T-helper 22 cell (primary cell): ENCODE data around the gene PPFIA2.
"Not testable (repeated sequence)": the region's sequence is repeated elsewhere in the genome, so short reads cannot be mapped to it uniquely, and the experiment has no call there.

ENCODE experiments used
- DNase-seq: peaks from one replicate; pipeline ENCODE4 v3.0.0-alpha.2; 2020; ENCODE audit warnings: low read depth

Gene PPFIA2

GRCh38 chr12:81209772-81210225, 549.4 kb downstream of the PPFIA2 start:
- DNase-seq: not testable (repeated sequence)

- DNase-seq: no peak
Measured at GRCh38 chr12:81209012-81209411, 550.1 kb downstream of the PPFIA2 start.

GRCh38 chr12:81208187-81208911, 550.8 kb downstream of the PPFIA2 start:
- DNase-seq: no peak
